Neural cell (in vitro differentiated cells): ENCODE data around the gene SNX30.

Experiments
- EP300 ChIP-seq: fragments of 450-650 bp; conservative IDR thresholded peaks from 2 replicates; pipeline ENCODE4 v1.6.1; 2014; ENCODE audit warnings: antibody characterized with exemption, mild to moderate bottlenecking, moderate library complexity; ENCODE audit not compliant: poor library complexity, severe bottlenecking
- POLR2AphosphoS5 ChIP-seq: IDR thresholded peaks from 2 replicates; pipeline ENCODE4 v1.6.1; 2012
- RAD21 ChIP-seq: fragments of 450-650 bp; conservative IDR thresholded peaks from 2 replicates; pipeline ENCODE4 v1.6.1; 2014; ENCODE audit warnings: antibody characterized with exemption, mild to moderate bottlenecking, moderate library complexity
- SMC3 ChIP-seq: fragments of 450-650 bp; conservative IDR thresholded peaks from 2 replicates; pipeline ENCODE4 v1.6.1; 2014; ENCODE audit warnings: antibody characterized with exemption, mild to moderate bottlenecking, moderate library complexity; ENCODE audit not compliant: poor library complexity
- TAF1 ChIP-seq: IDR thresholded peaks from 2 replicates; pipeline ENCODE4 v1.6.1; 2012; ENCODE audit warnings: low read depth
- TF ChIP-seq, protein P1 (sequence below): fragments of 450-650 bp; IDR thresholded peaks from 2 replicates; pipeline ENCODE4 v1.5.1; 2014; ENCODE audit warnings: antibody characterized with exemption, mild to moderate bottlenecking, moderate library complexity; ENCODE audit not compliant: poor library complexity, severe bottlenecking

DNA sequence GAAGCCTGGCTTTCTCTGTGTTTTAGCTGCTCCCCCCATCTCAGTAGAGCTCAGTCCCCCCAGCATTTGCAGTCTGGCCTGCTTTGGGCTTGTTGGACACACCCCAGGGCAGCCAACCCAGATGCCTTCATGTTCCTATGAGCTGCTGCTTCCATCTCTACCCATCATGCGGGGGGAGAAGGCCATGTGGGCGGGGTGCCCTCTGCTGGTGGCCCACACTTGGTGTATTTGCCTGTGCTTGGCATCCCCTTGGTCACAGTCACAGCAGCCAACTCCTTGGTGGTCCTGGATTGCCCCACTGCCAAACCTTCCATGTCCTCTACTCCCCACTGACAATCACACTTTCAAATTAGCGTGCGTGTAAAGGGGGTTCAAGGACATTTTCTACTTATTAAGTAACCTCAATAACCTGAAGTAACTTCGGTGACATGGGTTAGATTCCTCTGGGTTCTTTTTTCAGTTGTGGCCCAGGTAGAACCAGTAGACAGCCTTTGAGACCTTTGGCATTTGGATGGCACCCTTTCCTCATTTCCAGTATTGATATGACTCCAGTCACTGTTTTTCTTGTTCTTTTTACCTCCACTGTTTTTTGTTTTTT, 42.8 kb downstream of the SNX30 start:
- TF ChIP-seq, protein P1, sequence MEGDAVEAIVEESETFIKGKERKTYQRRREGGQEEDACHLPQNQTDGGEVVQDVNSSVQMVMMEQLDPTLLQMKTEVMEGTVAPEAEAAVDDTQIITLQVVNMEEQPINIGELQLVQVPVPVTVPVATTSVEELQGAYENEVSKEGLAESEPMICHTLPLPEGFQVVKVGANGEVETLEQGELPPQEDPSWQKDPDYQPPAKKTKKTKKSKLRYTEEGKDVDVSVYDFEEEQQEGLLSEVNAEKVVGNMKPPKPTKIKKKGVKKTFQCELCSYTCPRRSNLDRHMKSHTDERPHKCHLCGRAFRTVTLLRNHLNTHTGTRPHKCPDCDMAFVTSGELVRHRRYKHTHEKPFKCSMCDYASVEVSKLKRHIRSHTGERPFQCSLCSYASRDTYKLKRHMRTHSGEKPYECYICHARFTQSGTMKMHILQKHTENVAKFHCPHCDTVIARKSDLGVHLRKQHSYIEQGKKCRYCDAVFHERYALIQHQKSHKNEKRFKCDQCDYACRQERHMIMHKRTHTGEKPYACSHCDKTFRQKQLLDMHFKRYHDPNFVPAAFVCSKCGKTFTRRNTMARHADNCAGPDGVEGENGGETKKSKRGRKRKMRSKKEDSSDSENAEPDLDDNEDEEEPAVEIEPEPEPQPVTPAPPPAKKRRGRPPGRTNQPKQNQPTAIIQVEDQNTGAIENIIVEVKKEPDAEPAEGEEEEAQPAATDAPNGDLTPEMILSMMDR: no peak
- TF ChIP-seq EP300 (no peak), SMC3 (no peak), RAD21 (no peak), TAF1 (no peak), POLR2AphosphoS5 (no peak)
